Stimulated activated memory B cell treated with anti-CD40 and anti-IgM and Interleukin-4, amounts not matched to agents 10 μg/mL and 1 μg/mL and 100 μg/mL, for 72 hours (primary cell): Measurements from ENCODE around the gene CD244.

Experiments used
- ATAC-seq: fragments of 150-1000 bp; cut with Tn5 transposase; 2 replicates; pipeline ENCODE4 v1.10.0; 2021
- H3K27ac Mint-ChIP-seq: one replicate; pipeline ENCODE4 v1.8.0; 2022; ENCODE audit warnings: mild to moderate bottlenecking, mixed read lengths
- H3K27me3 Mint-ChIP-seq: one replicate; pipeline ENCODE4 v1.8.0; 2022; ENCODE audit warnings: mixed read lengths
- H3K36me3 Mint-ChIP-seq: one replicate; pipeline ENCODE4 v1.8.0; 2022; ENCODE audit warnings: mixed read lengths
- H3K4me1 Mint-ChIP-seq: one replicate; pipeline ENCODE4 v1.8.0; 2022; ENCODE audit warnings: mixed read lengths
- H3K4me3 Mint-ChIP-seq: one replicate; pipeline ENCODE4 v1.8.0; 2022; ENCODE audit warnings: mild to moderate bottlenecking, moderate library complexity, mixed read lengths
- H3K9me3 Mint-ChIP-seq: one replicate; pipeline ENCODE4 v1.8.0; 2022; ENCODE audit warnings: mixed read lengths

CD244 gene

DNA sequence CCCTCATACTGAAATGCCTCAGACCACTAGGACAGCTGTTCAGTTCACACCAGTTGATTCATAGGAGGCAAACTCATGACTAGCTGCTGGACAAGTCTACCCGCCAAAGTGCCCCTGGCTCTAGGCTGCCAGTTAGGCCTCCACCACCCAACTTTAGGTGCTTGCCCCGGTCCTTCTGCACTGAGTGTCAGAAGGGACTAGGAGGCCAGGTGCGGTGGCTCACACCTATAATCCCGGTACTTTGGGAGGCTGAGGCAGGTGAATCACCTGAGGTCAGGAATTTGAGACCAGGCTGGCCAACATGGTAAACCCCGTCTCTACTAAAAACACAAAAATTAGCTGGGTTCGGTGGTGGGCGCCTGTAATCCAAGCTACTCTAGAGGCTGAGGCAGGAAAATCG, 47.8 kb downstream of the CD244 start:
- ATAC-seq = no peak
- Mint-ChIP-seq H3K27ac (no peak overlapping the region), H3K36me3 (peaks cover 78% of the 10 kb centered on the region), H3K4me1 (peaks cover 42% of the 10 kb centered on the region), H3K4me3 (no peak overlapping the region), H3K27me3 (no peaks in the 10 kb centered on the region), H3K9me3 (no peaks in the 10 kb centered on the region)

DNA sequence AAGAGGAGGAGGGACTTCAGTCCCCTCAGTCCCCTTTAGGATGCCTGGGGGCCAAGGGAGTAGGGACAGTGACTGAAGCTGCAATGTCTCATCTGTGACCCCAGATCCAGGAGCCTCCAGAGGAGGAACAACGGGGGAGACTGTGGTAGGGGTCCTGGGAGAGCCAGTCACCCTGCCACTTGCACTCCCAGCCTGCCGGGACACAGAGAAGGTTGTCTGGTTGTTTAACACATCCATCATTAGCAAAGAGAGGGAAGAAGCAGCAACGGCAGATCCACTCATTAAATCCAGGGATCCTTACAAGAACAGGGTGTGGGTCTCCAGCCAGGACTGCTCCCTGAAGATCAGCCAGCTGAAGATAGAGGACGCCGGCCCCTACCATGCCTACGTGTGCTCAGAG, 48.4 kb downstream of the CD244 start:
- H3K27ac Mint-ChIP-seq = peak overlapping the region; percentile 73
- H3K36me3 Mint-ChIP-seq = peaks cover 78% of the 10 kb centered on the region
- H3K9me3 Mint-ChIP-seq = no peaks in the 10 kb centered on the region
- no peaks in the 10 kb centered on the region for H3K27me3 Mint-ChIP-seq
- H3K4me3 Mint-ChIP-seq = no peak overlapping the region
- H3K4me1 Mint-ChIP-seq = peaks cover 42% of the 10 kb centered on the region
- ATAC-seq = no peak

DNA sequence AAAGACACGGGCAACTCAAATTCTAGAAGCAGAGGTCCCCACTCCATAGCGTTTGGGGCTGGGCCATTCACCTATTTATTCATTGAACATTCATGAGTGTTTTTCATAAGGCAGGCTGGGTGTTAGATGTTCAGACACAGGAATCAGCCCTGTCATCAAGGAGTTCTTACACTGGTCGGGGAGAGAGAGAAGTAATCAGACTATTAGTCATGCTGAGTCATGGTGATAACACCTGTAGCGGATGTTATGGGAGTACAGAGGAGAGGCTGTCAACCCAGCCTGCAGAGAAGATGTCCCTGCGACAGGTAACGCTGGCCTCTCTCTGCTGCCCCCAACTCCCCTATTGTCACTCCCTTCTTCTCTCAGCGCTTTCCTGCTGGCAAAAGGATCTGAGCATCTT, 49.5 kb downstream of the CD244 start:
- Mint-ChIP-seq H3K27ac (peak overlapping the region; percentile 73), H3K27me3 (no peaks in the 10 kb centered on the region), H3K36me3 (peaks cover 72% of the 10 kb centered on the region), H3K4me1 (peaks cover 48% of the 10 kb centered on the region), H3K4me3 (no peak overlapping the region), H3K9me3 (no peaks in the 10 kb centered on the region)
- ATAC-seq = no peak

DNA sequence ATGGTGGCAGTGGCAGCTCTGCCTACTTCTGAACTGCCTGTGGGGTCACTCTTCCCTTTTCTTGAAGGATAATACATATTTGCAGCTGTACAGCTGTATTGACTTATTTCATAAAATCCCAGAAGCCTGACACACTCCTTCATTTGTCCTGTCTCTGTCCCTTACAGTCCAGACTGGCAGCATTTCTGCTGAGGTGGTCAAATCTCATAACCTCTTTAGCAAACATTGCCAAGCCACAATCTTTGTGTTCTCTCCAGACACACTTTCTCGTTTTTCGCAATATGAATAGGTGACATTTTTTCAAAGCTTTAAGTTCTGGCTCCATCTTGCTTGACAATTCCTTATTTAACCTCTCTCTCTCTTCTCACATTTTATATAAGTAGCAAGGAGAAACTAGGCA, 51.5 kb downstream of the CD244 start:
- H3K27ac Mint-ChIP-seq = peak overlapping the region; percentile 40

DNA sequence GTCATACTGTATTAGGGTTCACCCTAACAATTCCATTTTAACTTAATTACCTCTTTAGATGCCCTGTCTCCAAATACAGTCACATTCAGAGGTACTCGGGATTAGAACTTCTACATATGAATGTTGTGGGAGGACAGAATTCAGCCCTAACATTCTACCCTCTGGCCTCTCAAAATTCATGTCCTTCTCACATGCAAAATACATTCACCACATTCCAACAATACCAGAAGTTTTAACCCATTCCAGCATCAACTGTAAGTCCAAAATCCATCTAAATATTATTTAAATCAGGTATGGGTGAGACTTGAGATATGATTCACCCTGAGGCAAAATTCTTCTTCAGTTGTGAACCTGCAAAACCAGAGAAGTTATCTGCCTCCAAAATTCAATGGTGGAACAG, 52.2 kb downstream of the CD244 start:
- ATAC-seq = no peak
- no peaks in the 10 kb centered on the region for H3K27me3 Mint-ChIP-seq
- H3K27ac Mint-ChIP-seq = no peak overlapping the region
- peaks cover 75% of the 10 kb centered on the region for H3K4me1 Mint-ChIP-seq
- peaks cover 13% of the 10 kb centered on the region for H3K9me3 Mint-ChIP-seq
- H3K4me3 Mint-ChIP-seq = no peak overlapping the region
- H3K36me3 Mint-ChIP-seq = peaks cover 86% of the 10 kb centered on the region

More for the DNA sequence above, 51.5 kb downstream of the CD244 start:
- peaks cover 85% of the 10 kb centered on the region for H3K36me3 Mint-ChIP-seq
- no peak for ATAC-seq
- H3K4me3 Mint-ChIP-seq = no peak overlapping the region
- no peaks in the 10 kb centered on the region for H3K27me3 Mint-ChIP-seq
- H3K9me3 Mint-ChIP-seq = peaks cover 8% of the 10 kb centered on the region
- H3K4me1 Mint-ChIP-seq = peaks cover 69% of the 10 kb centered on the region

DNA sequence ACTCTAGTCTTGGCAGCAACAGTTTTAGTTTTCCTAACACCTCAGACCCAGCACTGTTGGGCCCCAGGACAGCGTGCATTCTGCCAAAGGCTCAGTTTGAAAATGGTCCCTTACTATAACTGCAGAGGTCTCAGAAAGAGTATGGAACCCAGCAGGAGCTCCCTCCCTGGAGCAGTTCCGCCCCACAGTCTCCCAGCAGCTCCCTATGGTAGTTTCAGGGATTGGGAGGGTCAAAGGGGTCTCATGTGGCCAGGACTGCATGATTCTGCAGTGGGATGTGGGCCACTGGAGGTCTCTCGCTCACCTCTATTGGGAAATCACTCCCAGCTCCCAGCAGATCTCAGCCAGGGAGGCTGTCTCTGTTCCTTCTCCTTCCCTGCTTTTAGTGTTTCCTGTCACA, 54.4 kb downstream of the CD244 start:
- ATAC-seq = no peak
- Mint-ChIP-seq H3K27me3 (no peaks in the 10 kb centered on the region), H3K27ac (peak overlapping the region; percentile 71), H3K36me3 (peaks cover 90% of the 10 kb centered on the region), H3K4me3 (no peak overlapping the region), H3K4me1 (peaks cover 81% of the 10 kb centered on the region), H3K9me3 (peaks cover 17% of the 10 kb centered on the region)

DNA sequence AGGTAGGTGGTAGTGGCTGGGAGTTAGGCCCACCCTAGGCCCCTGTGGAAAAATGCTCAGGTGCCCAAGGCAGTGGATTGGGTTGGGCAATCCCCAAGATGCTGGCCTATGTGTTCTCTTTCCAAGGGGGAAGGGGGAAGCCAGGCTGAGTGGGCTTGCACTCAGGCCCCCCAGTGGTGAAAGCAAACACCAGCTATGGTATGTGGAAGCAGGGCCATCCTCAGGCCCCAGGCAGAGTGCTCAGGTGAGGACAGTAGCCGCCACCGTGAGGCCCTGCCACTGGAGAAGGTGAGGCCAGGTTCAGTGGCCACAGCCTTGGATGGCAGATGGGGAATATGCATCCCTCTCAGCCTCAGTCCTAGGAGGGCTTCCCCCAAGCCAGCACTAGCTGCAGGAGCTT, 54.9 kb downstream of the CD244 start:
- H3K27me3 Mint-ChIP-seq = no peaks in the 10 kb centered on the region
- peaks cover 90% of the 10 kb centered on the region for H3K36me3 Mint-ChIP-seq
- peaks cover 78% of the 10 kb centered on the region for H3K4me1 Mint-ChIP-seq
- peak overlapping the region; percentile 71 for H3K27ac Mint-ChIP-seq
- no peak overlapping the region for H3K4me3 Mint-ChIP-seq
- peaks cover 17% of the 10 kb centered on the region for H3K9me3 Mint-ChIP-seq
- ATAC-seq = no peak

DNA sequence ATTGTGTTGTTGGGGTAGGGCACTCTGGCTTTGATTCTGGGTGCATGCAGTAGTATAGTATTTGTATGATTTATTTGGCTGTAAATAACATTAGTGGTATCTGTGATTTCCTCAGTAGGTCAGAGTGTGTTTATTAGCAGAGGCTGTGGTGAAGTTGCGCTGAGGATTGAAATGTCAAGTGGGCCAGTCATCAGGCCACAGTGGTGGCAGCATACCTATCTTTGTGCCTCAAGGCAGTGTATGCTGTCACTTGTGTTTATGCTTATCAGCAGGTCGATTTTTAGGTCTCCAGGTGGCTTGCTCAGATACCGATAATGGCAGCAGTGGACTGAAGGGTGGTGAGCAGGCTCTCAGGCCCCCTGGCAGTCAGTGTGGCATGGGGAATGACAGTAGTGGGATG, 55.4 kb downstream of the CD244 start:
- no peaks in the 10 kb centered on the region for H3K27me3 Mint-ChIP-seq
- H3K4me1 Mint-ChIP-seq = peaks cover 78% of the 10 kb centered on the region
- peak overlapping the region; percentile 45 for H3K27ac Mint-ChIP-seq
- H3K9me3 Mint-ChIP-seq = peaks cover 18% of the 10 kb centered on the region
- no peak for ATAC-seq
- H3K36me3 Mint-ChIP-seq = peaks cover 91% of the 10 kb centered on the region
- peak overlapping the region; percentile 11 for H3K4me3 Mint-ChIP-seq

DNA sequence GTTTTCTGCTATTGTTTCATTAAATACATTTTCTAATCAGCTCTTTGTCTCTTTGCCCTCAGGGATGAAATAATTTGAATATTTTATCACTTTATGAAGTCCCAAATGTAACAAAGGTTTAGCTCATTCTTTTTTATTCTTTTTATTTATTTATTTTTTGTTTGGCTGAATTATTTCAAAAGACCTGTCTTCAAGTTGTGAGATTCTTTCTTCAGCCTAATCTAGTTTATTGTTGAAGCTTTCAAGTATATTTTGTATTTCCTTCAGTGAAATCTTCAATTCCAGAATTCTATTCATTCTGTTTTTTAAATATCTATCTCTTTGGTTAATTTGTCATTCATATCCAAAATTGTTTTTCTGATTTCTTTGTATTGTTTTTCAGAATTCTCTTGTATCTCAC, 55.9 kb downstream of the CD244 start:
- no peaks in the 10 kb centered on the region for H3K27me3 Mint-ChIP-seq
- H3K4me3 Mint-ChIP-seq = peak overlapping the region; percentile 49
- H3K27ac Mint-ChIP-seq = peak overlapping the region; percentile 45
- no peak for ATAC-seq
- H3K9me3 Mint-ChIP-seq = peaks cover 18% of the 10 kb centered on the region
- H3K36me3 Mint-ChIP-seq = peaks cover 86% of the 10 kb centered on the region
- peaks cover 74% of the 10 kb centered on the region for H3K4me1 Mint-ChIP-seq

DNA sequence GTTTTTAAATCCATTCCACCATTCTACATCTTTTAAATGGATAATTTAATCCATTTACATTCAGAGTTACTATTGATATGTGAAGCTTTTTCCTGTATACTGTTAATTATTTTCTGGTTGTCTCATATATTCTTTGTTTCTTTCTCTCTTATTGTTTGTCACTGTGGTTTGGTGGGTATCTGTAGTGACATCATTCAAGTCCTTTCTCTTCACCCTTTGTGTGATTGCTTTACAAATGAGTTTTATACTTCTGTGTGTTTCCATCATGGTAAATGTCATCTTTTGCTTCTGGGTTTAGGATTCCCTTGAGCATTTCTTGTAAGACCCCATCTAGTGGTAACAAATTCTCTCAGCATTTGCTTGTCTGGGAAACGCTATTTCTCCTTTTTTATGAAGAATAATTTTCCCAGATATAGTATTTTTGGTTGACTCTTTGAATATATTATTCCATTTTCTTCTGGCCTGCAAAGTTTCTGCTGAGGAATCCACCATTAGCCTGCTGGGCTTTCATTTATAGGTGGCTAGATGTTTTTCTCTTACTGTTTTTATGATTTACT, 56.5 kb downstream of the CD244 start:
- peak overlapping the region; percentile 45 for H3K27ac Mint-ChIP-seq
- peaks cover 86% of the 10 kb centered on the region for H3K36me3 Mint-ChIP-seq
- H3K27me3 Mint-ChIP-seq = no peaks in the 10 kb centered on the region
- peaks cover 18% of the 10 kb centered on the region for H3K9me3 Mint-ChIP-seq
- no peak for ATAC-seq
- H3K4me3 Mint-ChIP-seq = peak overlapping the region; percentile 49
- peaks cover 73% of the 10 kb centered on the region for H3K4me1 Mint-ChIP-seq

DNA sequence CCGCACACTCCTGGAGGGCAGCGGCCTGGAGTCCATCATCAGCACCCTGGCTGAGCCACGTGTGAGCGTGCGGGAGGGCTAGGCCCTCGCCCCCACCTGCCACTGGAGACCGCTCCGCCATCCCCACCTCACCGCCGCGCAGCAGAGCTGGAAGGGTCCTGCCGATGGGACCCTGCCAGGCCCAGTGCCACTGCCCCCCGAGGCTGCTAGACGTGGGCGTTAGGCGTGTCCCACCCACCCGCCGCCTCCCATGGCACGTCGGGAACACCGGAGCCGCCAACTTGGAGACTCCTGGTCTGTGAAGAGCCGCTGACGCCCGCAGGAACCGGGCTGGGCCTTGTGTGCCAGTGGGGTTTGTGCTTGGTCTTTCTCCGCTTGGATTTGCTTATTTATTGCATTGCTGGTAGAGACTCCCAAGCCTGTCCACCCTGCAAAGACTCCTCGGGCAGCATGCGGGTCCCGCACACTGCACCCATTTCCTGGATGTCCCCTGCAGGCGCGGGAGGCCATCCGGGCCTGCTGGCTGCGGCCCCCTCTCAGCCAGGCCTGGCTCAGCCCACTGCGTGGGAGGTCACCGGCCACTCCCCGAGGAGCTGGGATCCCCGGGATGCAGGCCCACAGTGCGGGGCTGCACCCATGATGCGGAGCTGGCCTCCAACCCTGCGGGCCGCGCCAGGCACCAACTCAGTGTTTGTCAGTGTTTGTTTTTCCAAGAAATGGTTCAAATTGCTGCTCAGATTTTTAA, 60.7 kb downstream of the CD244 start:
- Mint-ChIP-seq H3K4me1 (peaks cover 83% of the 10 kb centered on the region), H3K9me3 (peaks cover 16% of the 10 kb centered on the region), H3K4me3 (peak overlapping the region; percentile 26), H3K27me3 (no peaks in the 10 kb centered on the region), H3K27ac (peak overlapping the region; percentile 98), H3K36me3 (peaks cover 86% of the 10 kb centered on the region)
- ATAC-seq = no peak

DNA sequence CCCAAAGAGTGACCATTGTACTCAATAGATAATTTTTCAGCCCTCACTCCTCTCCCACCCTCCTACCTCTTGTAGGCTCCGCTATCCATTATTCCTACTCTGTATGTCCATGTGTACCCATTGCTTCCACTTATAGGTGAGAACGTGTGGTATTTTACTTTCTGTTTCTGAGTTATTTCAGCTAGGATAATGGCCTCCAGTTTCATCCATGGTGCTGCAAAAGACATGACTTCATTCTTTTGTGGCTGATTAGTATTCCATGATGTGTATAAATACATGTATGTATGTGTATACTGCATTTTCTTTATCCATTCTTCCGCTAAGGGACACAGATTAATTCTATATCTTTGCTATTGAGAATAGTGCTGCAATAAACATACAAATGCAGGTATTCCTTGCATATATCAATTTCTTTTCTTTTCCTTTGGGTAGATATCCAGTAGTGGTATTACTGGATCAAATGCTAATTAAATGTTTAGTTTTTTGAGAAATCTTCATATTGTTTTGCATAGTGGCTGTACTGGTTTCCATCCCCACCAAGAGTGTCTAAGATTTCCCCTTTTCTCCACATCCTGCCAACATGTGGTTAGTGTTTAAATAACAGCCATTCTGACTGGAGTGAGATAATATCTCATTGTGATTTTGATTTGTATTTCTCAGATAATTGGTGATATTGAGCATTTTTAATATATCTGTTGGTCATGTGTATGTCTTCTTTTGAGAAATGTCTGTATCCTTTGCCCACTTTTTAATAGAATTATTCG, 61.9 kb downstream of the CD244 start:
- no peaks in the 10 kb centered on the region for H3K27me3 Mint-ChIP-seq
- peak overlapping the region; percentile 98 for H3K27ac Mint-ChIP-seq
- peaks cover 76% of the 10 kb centered on the region for H3K4me1 Mint-ChIP-seq
- H3K9me3 Mint-ChIP-seq = peaks cover 9% of the 10 kb centered on the region
- H3K4me3 Mint-ChIP-seq = peak overlapping the region; percentile 75
- ATAC-seq = peak; percentile 41
- H3K36me3 Mint-ChIP-seq = peaks cover 76% of the 10 kb centered on the region

DNA sequence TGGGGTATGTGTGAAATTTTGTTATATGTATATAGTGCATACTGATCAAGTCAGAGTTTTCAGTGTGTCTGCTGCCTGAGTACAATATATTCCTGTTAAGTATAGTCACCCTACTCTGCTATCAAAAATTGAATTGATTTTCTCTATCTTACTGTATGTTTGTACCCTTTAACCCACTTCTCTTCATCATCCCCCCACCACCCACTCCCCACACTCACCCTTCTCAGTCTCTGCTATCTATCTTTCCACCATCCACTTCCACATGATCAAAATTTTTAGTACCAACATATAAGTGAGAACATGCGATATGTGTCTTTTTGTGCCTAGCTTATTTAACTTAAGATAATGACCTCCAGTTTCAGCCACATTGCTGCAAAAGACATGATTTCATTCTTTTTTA, 62.5 kb downstream of the CD244 start:
- Mint-ChIP-seq H3K36me3 (peaks cover 69% of the 10 kb centered on the region), H3K4me1 (peaks cover 77% of the 10 kb centered on the region), H3K4me3 (peak overlapping the region; percentile 97), H3K27ac (peak overlapping the region; percentile 98), H3K27me3 (no peaks in the 10 kb centered on the region), H3K9me3 (peaks cover 6% of the 10 kb centered on the region)
- ATAC-seq = no peak

DNA sequence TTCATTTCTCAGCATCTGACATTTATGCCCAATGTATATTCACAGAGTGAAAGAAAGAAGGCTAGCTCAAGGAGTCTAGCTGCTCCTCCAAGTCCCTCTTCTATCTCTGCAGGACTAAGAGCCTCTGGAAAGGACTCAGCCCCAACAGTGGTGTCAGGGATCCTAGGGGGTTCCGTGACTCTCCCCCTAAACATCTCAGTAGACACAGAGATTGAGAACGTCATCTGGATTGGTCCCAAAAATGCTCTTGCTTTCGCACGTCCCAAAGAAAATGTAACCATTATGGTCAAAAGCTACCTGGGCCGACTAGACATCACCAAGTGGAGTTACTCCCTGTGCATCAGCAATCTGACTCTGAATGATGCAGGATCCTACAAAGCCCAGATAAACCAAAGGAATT, 63.0 kb downstream of the CD244 start:
- Mint-ChIP-seq H3K27ac (peak overlapping the region; percentile 98), H3K9me3 (peaks cover 2% of the 10 kb centered on the region), H3K4me1 (peaks cover 77% of the 10 kb centered on the region), H3K27me3 (no peaks in the 10 kb centered on the region), H3K36me3 (peaks cover 64% of the 10 kb centered on the region), H3K4me3 (peak overlapping the region; percentile 97)
- ATAC-seq = no peak

DNA sequence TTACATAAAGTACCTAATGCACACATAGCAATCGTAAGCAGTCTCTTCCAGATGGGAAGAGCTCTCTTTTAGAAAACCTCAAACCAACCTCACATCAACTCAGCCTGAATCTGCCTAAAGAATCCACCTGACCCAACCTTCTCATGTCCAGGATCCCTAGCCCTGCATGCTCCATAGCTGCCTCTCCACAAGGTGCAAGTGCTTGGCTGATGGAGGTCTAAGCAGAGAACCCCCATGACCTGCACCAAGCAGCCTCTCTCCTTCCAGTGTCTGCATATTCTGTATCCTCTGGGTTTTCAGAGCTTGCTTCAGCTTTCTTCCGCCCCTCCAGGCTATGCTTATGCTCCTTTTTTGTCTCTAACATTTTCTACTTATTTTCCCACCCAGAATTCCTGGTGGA, 64.2 kb downstream of the CD244 start:
- peaks cover 2% of the 10 kb centered on the region for H3K9me3 Mint-ChIP-seq
- H3K4me3 Mint-ChIP-seq = peak overlapping the region; percentile 97
- peaks cover 79% of the 10 kb centered on the region for H3K4me1 Mint-ChIP-seq
- H3K36me3 Mint-ChIP-seq = peaks cover 52% of the 10 kb centered on the region
- no peak for ATAC-seq
- peak overlapping the region; percentile 98 for H3K27ac Mint-ChIP-seq
- H3K27me3 Mint-ChIP-seq = no peaks in the 10 kb centered on the region
